EH (cell line): Measurements from ENCODE around the gene CLDN2.
A peak's percentile ranks its signal among the peaks of the same experiment; 100 is the strongest.

Experiments used
- DNase-seq: peaks from one replicate; pipeline ENCODE4 v3.0.0-alpha.2; 2015; ENCODE audit warnings: low read depth

The CLDN2 gene

DNA sequence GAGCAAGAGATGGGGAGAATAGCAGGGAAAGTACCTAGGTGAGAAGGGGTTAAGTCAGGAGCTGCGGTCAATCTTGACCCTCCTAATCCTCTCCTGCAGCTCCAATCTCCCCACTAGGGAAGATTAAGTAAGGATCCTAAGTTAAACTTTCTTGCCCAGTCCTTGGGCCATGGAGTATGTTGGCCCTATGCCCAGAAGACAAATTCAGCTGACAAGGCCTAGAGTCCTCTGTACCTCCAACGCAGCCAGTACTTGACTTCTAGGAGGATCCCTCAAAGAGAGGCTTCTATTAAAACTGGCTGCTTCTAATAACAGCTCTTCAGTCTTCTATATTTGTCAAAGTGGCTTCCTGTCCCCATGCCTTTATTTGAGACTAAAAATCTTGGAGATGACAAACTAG is 1.4 kb downstream of the CLDN2 start:
- DNase-seq: no peak

- DNase-seq: no peak
Measured at GRCh38 chrX:106927023-106927422, 6.8 kb downstream of the CLDN2 start.

DNA sequence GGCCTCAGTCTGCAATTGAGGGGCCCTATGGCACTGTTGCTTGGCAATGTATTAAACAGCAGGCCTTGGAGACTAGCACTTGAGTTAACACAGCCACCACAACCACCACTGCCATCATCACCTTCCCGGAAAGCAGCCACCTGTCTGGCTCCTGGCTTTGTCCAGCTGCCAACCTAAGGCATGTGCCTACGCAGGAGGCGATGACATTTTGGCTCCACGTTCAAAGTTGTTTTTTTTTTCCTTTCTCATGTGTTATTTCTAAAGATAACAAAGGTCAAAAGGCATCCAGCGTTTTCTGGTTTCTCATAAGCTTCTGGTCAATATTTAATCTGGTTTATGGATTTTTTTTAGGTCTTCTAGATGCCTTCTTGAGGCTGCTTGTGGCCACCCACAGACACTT is 7.5 kb downstream of the CLDN2 start:
- no peak for DNase-seq

DNA sequence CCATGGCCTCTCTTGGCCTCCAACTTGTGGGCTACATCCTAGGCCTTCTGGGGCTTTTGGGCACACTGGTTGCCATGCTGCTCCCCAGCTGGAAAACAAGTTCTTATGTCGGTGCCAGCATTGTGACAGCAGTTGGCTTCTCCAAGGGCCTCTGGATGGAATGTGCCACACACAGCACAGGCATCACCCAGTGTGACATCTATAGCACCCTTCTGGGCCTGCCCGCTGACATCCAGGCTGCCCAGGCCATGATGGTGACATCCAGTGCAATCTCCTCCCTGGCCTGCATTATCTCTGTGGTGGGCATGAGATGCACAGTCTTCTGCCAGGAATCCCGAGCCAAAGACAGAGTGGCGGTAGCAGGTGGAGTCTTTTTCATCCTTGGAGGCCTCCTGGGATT is 8.0 kb downstream of the CLDN2 start:
- no peak for DNase-seq

GRCh38 chrX:106931831-106932491 is 11.8 kb downstream of the CLDN2 start:
- peak; percentile 48 for DNase-seq

- peak; percentile 71 for DNase-seq
Measured at GRCh38 chrX:106932492-106932923, 12.3 kb downstream of the CLDN2 start.

GRCh38 chrX:106932960-106933537 is 12.8 kb downstream of the CLDN2 start:
- DNase-seq: peak; percentile 31

DNA sequence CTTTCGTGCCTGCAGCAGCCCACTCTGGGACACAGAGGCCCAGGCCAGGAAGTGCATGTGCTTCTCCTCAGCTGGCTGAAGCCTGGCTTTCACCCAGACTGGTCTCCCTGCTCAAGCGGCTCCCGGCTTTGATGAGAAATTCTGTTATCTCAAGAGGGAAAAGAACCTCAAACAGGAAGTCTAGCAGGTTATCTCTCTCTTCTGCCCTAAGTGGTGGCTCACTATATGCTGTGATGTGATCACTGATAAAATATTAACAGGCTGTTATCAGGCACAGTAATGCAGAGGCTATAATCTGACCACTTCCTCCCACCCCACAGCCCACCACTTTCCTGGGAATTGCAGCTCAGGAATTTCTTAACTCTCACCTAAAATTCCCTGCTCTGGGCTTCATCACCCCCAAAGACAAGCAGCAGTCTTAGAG is 13.3 kb downstream of the CLDN2 start:
- peak; percentile 22 for DNase-seq

- no peak for DNase-seq
Measured at GRCh38 chrX:106935175-106935574, 15.0 kb downstream of the CLDN2 start.

DNA sequence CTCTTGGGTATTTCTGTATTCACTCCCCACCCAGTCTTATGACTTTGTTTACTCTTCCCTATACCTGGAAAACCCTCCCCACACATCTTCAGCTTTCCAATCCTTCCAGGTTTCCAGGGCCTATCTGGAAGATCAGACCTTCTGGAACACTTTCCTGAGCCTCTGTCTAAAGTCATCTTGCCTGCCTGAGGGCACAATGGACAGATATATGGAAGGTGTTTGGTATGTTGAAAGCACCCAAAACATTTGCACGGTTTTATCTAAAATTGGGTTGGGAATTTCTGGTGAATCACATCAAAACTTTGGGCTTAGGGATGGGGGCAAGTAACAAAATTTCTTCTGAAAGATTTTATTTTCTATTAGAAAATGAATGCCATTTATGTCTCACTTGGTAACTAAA is 16.0 kb downstream of the CLDN2 start:
- no peak for DNase-seq

DNA sequence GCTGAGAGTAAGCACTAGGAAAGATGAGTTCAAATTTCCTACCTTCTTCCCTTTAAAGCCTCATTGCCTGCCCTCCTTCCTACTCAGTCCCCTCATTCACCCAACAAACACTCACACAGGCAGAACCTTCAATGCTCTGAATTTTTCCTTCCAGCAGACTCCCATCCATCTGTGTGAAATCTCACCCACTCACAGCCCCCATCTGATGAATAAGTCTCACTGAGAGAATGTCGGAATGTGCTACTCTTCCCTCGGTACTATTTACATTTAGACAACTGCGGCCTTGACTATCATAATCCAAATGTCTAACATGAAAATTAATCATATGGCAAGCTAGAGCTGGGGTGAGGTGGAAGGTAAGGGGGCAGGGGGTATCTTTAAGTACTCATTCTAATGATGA is 19.4 kb downstream of the CLDN2 start:
- DNase-seq: no peak

GRCh38 chrX:106940068-106940467 is 19.9 kb downstream of the CLDN2 start:
- DNase-seq: no peak

- no peak for DNase-seq
Measured at GRCh38 chrX:106946464-106946863, 26.3 kb downstream of the CLDN2 start.

- DNase-seq: peak; percentile 0
Measured at GRCh38 chrX:106948641-106949040, 28.4 kb downstream of the CLDN2 start.

- DNase-seq: no peak
Measured at GRCh38 chrX:106949366-106949765, 29.2 kb downstream of the CLDN2 start.

DNA sequence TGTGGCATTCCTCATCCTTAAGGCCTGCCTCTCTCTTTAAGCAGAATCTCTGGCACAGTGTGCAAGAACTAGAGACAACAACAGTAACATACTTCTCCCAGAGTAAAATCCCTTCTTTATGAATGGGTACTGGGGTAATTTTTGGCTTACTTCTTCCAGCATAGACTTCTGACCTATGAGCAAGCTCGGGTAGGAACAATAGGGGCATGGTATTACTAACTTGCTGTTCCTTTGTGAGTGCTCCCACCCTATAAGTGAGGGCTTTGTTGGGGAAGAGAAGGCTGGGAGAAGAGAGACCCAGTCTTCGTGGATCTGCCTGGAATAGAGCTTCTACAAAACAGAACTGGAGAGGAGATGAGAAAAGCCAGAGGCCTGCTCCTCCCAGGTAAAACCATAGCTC is 30.2 kb downstream of the CLDN2 start:
- DNase-seq: no peak

DNA sequence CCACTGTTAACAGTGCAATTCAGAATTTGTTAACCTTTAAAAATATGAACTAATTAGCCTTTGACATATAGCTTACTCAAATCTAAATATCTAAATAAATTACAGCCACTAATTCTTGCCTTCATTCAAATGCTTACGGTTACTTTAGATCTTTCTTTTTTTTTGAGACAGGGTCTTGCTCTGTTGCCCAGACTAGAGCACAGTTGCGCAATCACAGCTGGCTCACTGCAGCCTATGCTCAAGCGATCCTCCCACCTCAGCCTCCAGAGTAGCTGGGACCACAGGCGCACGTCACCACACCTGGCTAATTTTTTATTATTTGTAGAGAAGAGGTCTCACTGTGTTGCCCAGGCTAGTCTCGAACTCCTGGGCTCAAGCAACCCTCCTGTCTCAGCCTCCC is 31.0 kb downstream of the CLDN2 start:
- no peak for DNase-seq

DNA sequence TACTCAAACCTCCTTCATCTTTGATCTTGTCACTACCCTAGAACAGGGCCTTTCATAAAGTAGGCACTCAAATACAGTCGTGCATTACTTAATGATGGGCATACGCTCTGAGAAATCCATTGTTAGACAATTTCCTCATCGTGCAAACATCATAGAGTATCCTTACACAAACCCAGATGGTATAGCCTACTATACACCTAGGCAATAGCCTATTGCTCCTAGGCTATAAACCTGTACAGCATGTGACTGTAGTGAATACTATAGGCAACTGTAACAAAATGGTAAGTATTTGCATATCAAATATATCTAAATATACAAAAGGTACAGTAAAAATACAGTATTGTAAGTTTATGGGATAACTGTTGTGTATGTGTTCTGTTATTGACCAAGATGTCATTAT is 31.9 kb downstream of the CLDN2 start:
- DNase-seq: no peak

DNA sequence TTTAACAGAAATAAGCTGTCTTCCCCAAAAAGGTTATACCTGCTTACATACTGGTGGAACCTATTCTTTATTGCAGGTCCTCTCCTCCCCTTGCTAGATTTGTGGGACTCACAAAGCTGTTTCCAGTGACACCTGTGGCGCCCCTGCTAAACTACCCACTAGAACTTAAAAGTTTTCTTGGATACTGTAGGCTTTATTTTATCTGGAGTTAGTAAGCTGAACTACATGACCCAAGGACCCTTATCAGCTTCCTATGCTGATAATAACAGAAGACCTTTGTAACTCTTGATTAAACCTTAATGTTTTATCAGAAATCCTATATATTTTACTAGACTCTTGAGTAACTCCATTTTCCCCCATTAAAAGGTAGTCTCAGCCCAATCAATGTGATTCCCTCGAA is 32.3 kb downstream of the CLDN2 start:
- DNase-seq: no peak

- DNase-seq: peak; percentile 20
Measured at GRCh38 chrX:106952988-106953387, 32.8 kb downstream of the CLDN2 start.

- no peak for DNase-seq
Measured at GRCh38 chrX:106954041-106954440, 33.8 kb downstream of the CLDN2 start.

DNA sequence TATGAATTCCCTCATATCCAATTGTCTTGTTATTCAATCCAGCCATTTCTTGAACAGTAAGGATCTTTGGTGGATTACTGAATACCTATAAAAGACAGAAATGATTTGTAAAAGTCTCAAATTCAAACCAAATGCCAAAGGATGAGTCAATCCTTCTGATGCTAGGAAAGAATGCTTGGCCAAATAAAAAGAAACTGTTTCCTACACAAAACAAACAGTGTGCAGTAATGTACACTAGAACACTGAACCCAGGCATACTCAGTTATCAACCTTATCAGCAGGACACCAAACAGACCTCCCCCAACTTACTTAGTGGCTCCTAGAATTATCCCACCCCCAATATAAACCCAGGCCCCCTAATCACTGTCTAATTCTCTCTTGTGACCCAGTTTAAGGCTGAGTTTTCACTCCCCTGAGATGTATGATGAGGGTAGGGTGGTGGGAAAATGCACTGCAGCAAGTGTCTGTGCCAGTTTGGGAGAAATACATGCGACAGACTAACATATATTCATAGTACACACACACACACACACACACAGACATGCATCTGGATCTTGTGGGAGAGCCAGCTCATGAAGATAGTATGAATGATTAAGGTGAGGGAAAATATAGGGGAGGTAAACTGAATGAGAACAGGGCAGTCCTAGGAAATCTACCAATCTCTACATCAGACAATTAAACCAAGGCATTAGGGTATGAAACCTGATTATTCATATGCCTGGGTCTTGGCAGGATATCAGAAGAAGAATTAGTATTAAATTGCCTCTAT is 35.0 kb downstream of the CLDN2 start:
- peak; percentile 64 for DNase-seq

DNA sequence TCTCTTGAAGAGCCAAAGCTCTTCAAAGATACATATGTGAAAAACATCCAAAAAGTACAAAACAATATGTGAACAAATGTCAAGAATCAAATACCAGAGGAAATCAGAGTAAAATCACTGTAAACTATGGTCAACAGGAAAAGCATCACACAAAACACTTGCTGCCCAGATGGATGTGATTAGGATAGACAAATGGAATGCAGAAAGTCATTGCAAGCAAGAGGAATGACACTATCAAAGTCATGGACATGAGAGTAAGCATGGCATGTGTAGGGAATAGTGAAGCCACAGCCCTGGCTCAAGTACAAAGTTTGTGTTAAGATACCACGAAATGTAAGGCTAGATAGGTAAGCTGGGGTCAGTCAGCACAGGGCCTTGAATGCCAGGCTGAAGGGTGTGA is 37.7 kb downstream of the CLDN2 start:
- DNase-seq: peak; percentile 44
